Lower leg skin (tissue), 3 donors: ENCODE results near the gene RAPGEF5.

Experiments used
- CTCF ChIP-seq, 3 donors: fragments of 450-650 bp; IDR thresholded peaks; one replicate each; pipeline ENCODE4 v1.5.1; 2016; ENCODE audit warnings: antibody characterized with exemption in 3 of 3, mild to moderate bottlenecking in 3 of 3, moderate library complexity in 2 of 3
- POLR2A ChIP-seq, 2 donors: fragments of 450-650 bp; IDR thresholded peaks; one replicate each; pipeline ENCODE4 v1.6.1; 2016 to 2017; ENCODE audit warnings: antibody characterized with exemption in 2 of 2, mild to moderate bottlenecking in 1 of 2, moderate library complexity in 1 of 2

GRCh38 chr7:22275661-22276060 is 81.3 kb downstream of the RAPGEF5 start:
- TF ChIP-seq POLR2A (IDR thresholded peaks at IDR 0.05) (no peak), CTCF (IDR thresholded peaks at IDR 0.05) (no peak)
